Ectodermal cell (in vitro differentiated cells): ENCODE results near the gene KLF11.

Experiments
- H3K27ac ChIP-seq: 2 replicates; pipeline ENCODE4 v1.7.0; 2013; ENCODE audit warnings: mild to moderate bottlenecking, low read depth, low read length; ENCODE audit not compliant: insufficient read depth, poor library complexity, severe bottlenecking
- H3K27me3 ChIP-seq: 2 replicates; pipeline ENCODE4 v1.7.0; 2013; ENCODE audit warnings: mild to moderate bottlenecking, low read length; ENCODE audit not compliant: insufficient read depth, control insufficient read depth, poor library complexity, severe bottlenecking
- H3K36me3 ChIP-seq: one replicate; pipeline ENCODE4 v1.7.0; 2013; ENCODE audit warnings: low read length; ENCODE audit not compliant: control insufficient read depth, insufficient read depth
- H3K4me1 ChIP-seq: one replicate; pipeline ENCODE4 v1.7.0; 2013; ENCODE audit warnings: low read length; ENCODE audit not compliant: control insufficient read depth, insufficient read depth
- H3K4me3 ChIP-seq: 2 replicates; pipeline ENCODE4 v1.7.0; 2013; ENCODE audit warnings: low read depth, low read length, control low read depth; ENCODE audit not compliant: insufficient read depth
- H3K9me3 ChIP-seq: 2 replicates; pipeline ENCODE4 v1.7.0; 2013; ENCODE audit warnings: mild to moderate bottlenecking, low read length, moderate library complexity; ENCODE audit not compliant: control insufficient read depth
- WGBS, 2 experiments: methylation state at CpG; one replicate each; pipeline ENCODE4 v1.1.7; 2013; ENCODE audit warnings: missing lambda C conversion rate in 2 of 2; 5-methylcytosine and 5-hydroxymethylcytosine counted together

Gene KLF11

GRCh38 chr2:10054976-10055375, 11.6 kb downstream of the KLF11 start:
- Histone ChIP-seq H3K4me1 (peaks cover 10% of the 10 kb centered on the region), H3K9me3 (no peaks in the 10 kb centered on the region), H3K4me3 (no peak overlapping the region), H3K27ac (no peak overlapping the region), H3K36me3 (peaks cover 9% of the 10 kb centered on the region), H3K27me3 (no peaks in the 10 kb centered on the region)
- WGBS, 2 experiments, result 92 to 94% methylated on average over 7 of the region's 7 CpGs

- H3K4me1 ChIP-seq, result peaks cover 10% of the 10 kb centered on the region
- H3K36me3 ChIP-seq, result peaks cover 9% of the 10 kb centered on the region
- 75 to 81% methylated on average over 11 of the region's 11 CpGs for WGBS, 2 experiments
- no peaks in the 10 kb centered on the region for H3K9me3 ChIP-seq
- no peaks in the 10 kb centered on the region for H3K27me3 ChIP-seq
- H3K4me3 ChIP-seq, result no peak overlapping the region
- no peak overlapping the region for H3K27ac ChIP-seq
These were observed 13.1 kb downstream of the KLF11 start for GRCh38 chr2:10056439-10056838.

GRCh38 chr2:10057231-10058107, 14.1 kb downstream of the KLF11 start:
- Histone ChIP-seq H3K4me3 (no peak overlapping the region), H3K27me3 (no peaks in the 10 kb centered on the region), H3K27ac (no peak overlapping the region), H3K36me3 (peaks cover 9% of the 10 kb centered on the region), H3K9me3 (no peaks in the 10 kb centered on the region), H3K4me1 (peaks cover 10% of the 10 kb centered on the region)
- 10% methylated on average over 28 of the region's 28 CpGs for WGBS, 2 experiments

GRCh38 chr2:10058251-10059015, 15.1 kb downstream of the KLF11 start:
- peaks cover 10% of the 10 kb centered on the region for H3K4me1 ChIP-seq
- H3K27me3 ChIP-seq, result no peaks in the 10 kb centered on the region
- peaks cover 5% of the 10 kb centered on the region for H3K36me3 ChIP-seq
- H3K9me3 ChIP-seq, result no peaks in the 10 kb centered on the region
- 93% methylated on average over 39 of the region's 39 CpGs for WGBS, 2 experiments
- H3K4me3 ChIP-seq, result no peak overlapping the region
- no peak overlapping the region for H3K27ac ChIP-seq

- H3K27me3 ChIP-seq, result no peaks in the 10 kb centered on the region
- no peaks in the 10 kb centered on the region for H3K9me3 ChIP-seq
- H3K27ac ChIP-seq, result no peak overlapping the region
- H3K4me1 ChIP-seq, result peaks cover 10% of the 10 kb centered on the region
- peaks cover 4% of the 10 kb centered on the region for H3K36me3 ChIP-seq
- H3K4me3 ChIP-seq, result no peak overlapping the region
- 92 to 93% methylated on average over 17 of the region's 17 CpGs for WGBS, 2 experiments
These were observed 15.6 kb downstream of the KLF11 start for GRCh38 chr2:10059016-10059351.

GRCh38 chr2:10059552-10060335, 16.4 kb downstream of the KLF11 start:
- WGBS, 2 experiments, result 92 to 96% methylated on average over 20 of the region's 20 CpGs
- H3K4me1 ChIP-seq, result peaks cover 10% of the 10 kb centered on the region
- H3K9me3 ChIP-seq, result no peaks in the 10 kb centered on the region
- no peak overlapping the region for H3K27ac ChIP-seq
- H3K27me3 ChIP-seq, result no peaks in the 10 kb centered on the region
- no peaks in the 10 kb centered on the region for H3K36me3 ChIP-seq
- no peak overlapping the region for H3K4me3 ChIP-seq

- Histone ChIP-seq H3K36me3 (no peaks in the 10 kb centered on the region), H3K27me3 (no peaks in the 10 kb centered on the region), H3K4me3 (no peak overlapping the region), H3K4me1 (peaks cover 17% of the 10 kb centered on the region), H3K9me3 (no peaks in the 10 kb centered on the region), H3K27ac (no peak overlapping the region)
- WGBS, 2 experiments, result 90% methylated on average over 9 of the region's 9 CpGs
These were observed 18.0 kb downstream of the KLF11 start for GRCh38 chr2:10061221-10061925.

- H3K4me3 ChIP-seq, result no peak overlapping the region
- no peaks in the 10 kb centered on the region for H3K27me3 ChIP-seq
- H3K9me3 ChIP-seq, result no peaks in the 10 kb centered on the region
- 92 to 96% methylated on average over 10 of the region's 10 CpGs for WGBS, 2 experiments
- H3K36me3 ChIP-seq, result no peaks in the 10 kb centered on the region
- peaks cover 8% of the 10 kb centered on the region for H3K4me1 ChIP-seq
- no peak overlapping the region for H3K27ac ChIP-seq
These were observed 19.6 kb downstream of the KLF11 start for GRCh38 chr2:10062931-10063365.

GRCh38 chr2:10063566-10063965, 20.2 kb downstream of the KLF11 start:
- H3K27me3 ChIP-seq, result no peaks in the 10 kb centered on the region
- no peak overlapping the region for H3K4me3 ChIP-seq
- 94% methylated on average over 9 of the region's 9 CpGs for WGBS, 2 experiments
- H3K36me3 ChIP-seq, result no peaks in the 10 kb centered on the region
- no peak overlapping the region for H3K27ac ChIP-seq
- no peaks in the 10 kb centered on the region for H3K9me3 ChIP-seq
- H3K4me1 ChIP-seq, result peaks cover 8% of the 10 kb centered on the region
